CD4-positive, alpha-beta T cell (primary cell): ENCODE data around the gene MRAS. TPM values are rescaled to one million over a fixed set of nuclear protein-coding genes. Genes with fewer than 3 reads are reported as not detected.
A peak's percentile ranks its signal among the peaks of the same experiment; 100 is the strongest.

ENCODE experiments used
- ATAC-seq: fragments of 200-7000 bp; cut with Tn5 transposase; one replicate; pipeline ENCODE4 v1.10.0; 2022; ENCODE audit warnings: mild to moderate bottlenecking; ENCODE audit not compliant: poor library complexity
- CTCF ChIA-PET: fragments of 350-600 bp; sonication (Branson Sonifier 250); formaldehyde crosslinking; loops from one replicate; lab custom pipeline; 2021; ENCODE audit warnings: antibody characterized with exemption, inconsistent platforms; lab: Charles Lee
- POLR2A ChIA-PET: fragments of 350-600 bp; sonication (Branson Sonifier 250); formaldehyde crosslinking; loops from one replicate; lab custom pipeline; 2021; ENCODE audit warnings: antibody characterized with exemption, inconsistent platforms; lab: Charles Lee
- DNase-seq, 14 experiments: peaks; one replicate each; pipeline ENCODE4 v3.0.0-alpha.2; 2013 to 2020; ENCODE audit warnings: mixed read lengths in 2 of 14
- H3K27ac ChIP-seq, 2 donors: one replicate each; pipeline versions ENCODE4 v1.5.1 to v1.7.0; 2013; ENCODE audit warnings: low read length in 2 of 2, low read depth in 1 of 2, mild to moderate bottlenecking in 1 of 2
- H3K27me3 ChIP-seq, 2 experiments: 1 replicate in 1 of 2; 2 replicates in 1 of 2; pipeline versions ENCODE4 v1.6.1 to v1.7.0; 2013; ENCODE audit warnings: low read length in 2 of 2, control low read depth in 1 of 2, mild to moderate bottlenecking in 1 of 2, moderate library complexity in 1 of 2; ENCODE audit not compliant: insufficient read depth in 2 of 2, control insufficient read depth in 1 of 2
- H3K36me3 ChIP-seq: one replicate; pipeline ENCODE4 v1.6.1; 2013; ENCODE audit warnings: low read length, control low read depth; ENCODE audit not compliant: insufficient read depth
- H3K4me1 ChIP-seq: one replicate; pipeline ENCODE4 v1.6.1; 2013; ENCODE audit warnings: low read length, control low read depth; ENCODE audit not compliant: insufficient read depth
- H3K4me3 ChIP-seq: one replicate; pipeline ENCODE4 v1.5.1; 2013; ENCODE audit warnings: mild to moderate bottlenecking, low read length, moderate library complexity
- H3K9me3 ChIP-seq, 2 experiments: 1 replicate in 1 of 2; 2 replicates in 1 of 2; pipeline versions ENCODE4 v1.6.1 to v1.7.0; 2013; ENCODE audit warnings: low read length in 2 of 2, mild to moderate bottlenecking in 2 of 2, control low read depth in 1 of 2, moderate library complexity in 1 of 2; ENCODE audit not compliant: control insufficient read depth in 1 of 2, insufficient read depth in 1 of 2
- H3K27ac Mint-ChIP-seq: one replicate; pipeline ENCODE4 v1.8.0; 2020; ENCODE audit warnings: mixed read lengths
- H3K27me3 Mint-ChIP-seq: one replicate; pipeline ENCODE4 v1.8.0; 2021; ENCODE audit warnings: mixed read lengths
- H3K36me3 Mint-ChIP-seq: one replicate; pipeline ENCODE4 v1.8.0; 2021; ENCODE audit warnings: low read depth, mixed read lengths
- H3K4me1 Mint-ChIP-seq: one replicate; pipeline ENCODE4 v1.8.0; 2021; ENCODE audit warnings: low read depth, mixed read lengths
- H3K4me3 Mint-ChIP-seq: one replicate; pipeline ENCODE4 v1.8.0; 2020; ENCODE audit warnings: mild to moderate bottlenecking, mixed read lengths
- H3K9me3 Mint-ChIP-seq: one replicate; pipeline ENCODE4 v1.8.0; 2020; ENCODE audit warnings: mixed read lengths
- intact Hi-C, 2 experiments: fragments of 100-400 bp; cut with DNase I in 1 of 2; cut with micrococcal nuclease in 1 of 2; formaldehyde crosslinking; loops; one replicate each; pipeline versions ENCODE4 v1.15.1 to v1.9.0; 2023 to 2025; cut with DNase I, micrococcal nuclease
- total RNA-seq, 174 experiments: library from RNA in 2 of 174; stranded (reverse) in 2 of 174; gene quantifications; one replicate each; pipeline ENCODE4 v1.2.3 and lab custom pipeline; 2021 to 2026
- TF ChIP-seq, protein P1 (sequence below): fragments of 200-600 bp; IDR thresholded peaks from one replicate; pipeline ENCODE4 v1.8.0; 2022; ENCODE audit warnings: antibody characterized with exemption, mild to moderate bottlenecking

The MRAS gene
- total RNA-seq, 2 experiments from 2014 or later: 0.45 to 0.47 TPM

DNA sequence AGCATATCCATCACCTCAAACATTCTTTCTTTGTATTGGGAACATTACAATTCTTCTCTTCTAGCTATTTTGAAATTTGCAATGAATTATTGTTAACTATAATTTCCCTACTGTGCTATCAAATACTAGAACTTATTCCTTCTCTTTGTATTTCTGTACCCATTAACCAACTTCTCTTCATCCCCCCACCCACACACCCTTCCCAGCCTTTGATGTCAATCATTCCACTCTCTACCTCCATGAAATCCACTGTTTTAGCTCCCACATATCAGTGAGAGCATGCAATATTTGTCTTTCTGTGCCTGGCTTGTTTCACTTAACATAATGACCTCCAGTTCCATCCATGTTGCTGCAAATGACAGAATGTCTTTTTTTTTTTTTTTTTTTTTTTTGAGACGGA is 30.6 kb downstream of the MRAS start:
- intact Hi-C loops: no loop called here
- Histone ChIP-seq H3K9me3 (no peaks in the 10 kb centered on the region), H3K4me3 (no peak overlapping the region), H3K27ac (no peak overlapping the region), H3K27me3 (peaks cover 0 to under 1% of the 10 kb centered on the region in 2 experiments), H3K36me3 (no peaks in the 10 kb centered on the region), H3K4me1 (no peaks in the 10 kb centered on the region)
- no peak overlapping the region for H3K27ac Mint-ChIP-seq
- peaks cover 5% of the 10 kb centered on the region for H3K27me3 Mint-ChIP-seq
- DNase-seq (no peak), ATAC-seq (no peak)
- no peaks in the 10 kb centered on the region for H3K4me1 Mint-ChIP-seq
- H3K36me3 Mint-ChIP-seq: no peaks in the 10 kb centered on the region
- H3K4me3 Mint-ChIP-seq: no peak overlapping the region
- TF ChIP-seq, protein P1, sequence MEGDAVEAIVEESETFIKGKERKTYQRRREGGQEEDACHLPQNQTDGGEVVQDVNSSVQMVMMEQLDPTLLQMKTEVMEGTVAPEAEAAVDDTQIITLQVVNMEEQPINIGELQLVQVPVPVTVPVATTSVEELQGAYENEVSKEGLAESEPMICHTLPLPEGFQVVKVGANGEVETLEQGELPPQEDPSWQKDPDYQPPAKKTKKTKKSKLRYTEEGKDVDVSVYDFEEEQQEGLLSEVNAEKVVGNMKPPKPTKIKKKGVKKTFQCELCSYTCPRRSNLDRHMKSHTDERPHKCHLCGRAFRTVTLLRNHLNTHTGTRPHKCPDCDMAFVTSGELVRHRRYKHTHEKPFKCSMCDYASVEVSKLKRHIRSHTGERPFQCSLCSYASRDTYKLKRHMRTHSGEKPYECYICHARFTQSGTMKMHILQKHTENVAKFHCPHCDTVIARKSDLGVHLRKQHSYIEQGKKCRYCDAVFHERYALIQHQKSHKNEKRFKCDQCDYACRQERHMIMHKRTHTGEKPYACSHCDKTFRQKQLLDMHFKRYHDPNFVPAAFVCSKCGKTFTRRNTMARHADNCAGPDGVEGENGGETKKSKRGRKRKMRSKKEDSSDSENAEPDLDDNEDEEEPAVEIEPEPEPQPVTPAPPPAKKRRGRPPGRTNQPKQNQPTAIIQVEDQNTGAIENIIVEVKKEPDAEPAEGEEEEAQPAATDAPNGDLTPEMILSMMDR: no peak
- POLR2A ChIA-PET: no interaction called here
- no peaks in the 10 kb centered on the region for H3K9me3 Mint-ChIP-seq
- CTCF ChIA-PET: no interaction called here

DNA sequence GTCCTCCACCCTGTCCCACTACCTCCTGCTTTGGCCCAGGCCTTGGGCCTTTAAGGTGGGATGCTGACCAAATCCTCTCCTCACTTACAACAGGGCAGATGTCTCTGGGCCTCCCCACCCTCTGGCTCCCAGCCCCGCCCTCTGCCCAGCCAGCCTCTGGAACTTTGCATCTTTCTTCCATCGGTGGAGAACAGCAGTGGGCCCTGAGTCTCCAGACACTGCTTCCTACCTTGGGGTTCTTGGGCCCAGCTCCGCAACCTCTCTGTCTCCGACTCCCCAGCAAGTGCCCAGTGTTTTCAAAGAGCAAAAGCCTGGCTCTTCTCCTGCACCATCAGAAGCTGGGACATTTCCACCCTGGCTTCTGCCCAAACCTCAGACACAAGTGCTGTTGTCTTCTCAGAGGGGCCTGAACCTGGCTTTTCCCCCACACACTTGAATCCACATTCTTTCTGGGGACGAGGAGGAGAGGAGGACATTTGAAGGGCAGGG is 33.1 kb downstream of the MRAS start:
- Mint-ChIP-seq H3K27me3 (peaks cover 13% of the 10 kb centered on the region), H3K4me1 (no peaks in the 10 kb centered on the region), H3K36me3 (no peaks in the 10 kb centered on the region), H3K4me3 (no peak overlapping the region), H3K9me3 (no peaks in the 10 kb centered on the region), H3K27ac (no peak overlapping the region)
- Histone ChIP-seq H3K4me3 (no peak overlapping the region), H3K36me3 (no peaks in the 10 kb centered on the region), H3K4me1 (no peaks in the 10 kb centered on the region), H3K27me3 (peaks cover 0 to 4% of the 10 kb centered on the region in 2 experiments), H3K27ac (no peak overlapping the region), H3K9me3 (no peaks in the 10 kb centered on the region)
- intact Hi-C loops: no loop called here
- TF ChIP-seq, protein P1: no peak
- POLR2A ChIA-PET: no interaction called here
- no peak for ATAC-seq
- no peak for DNase-seq
- CTCF ChIA-PET: no interaction called here

DNA sequence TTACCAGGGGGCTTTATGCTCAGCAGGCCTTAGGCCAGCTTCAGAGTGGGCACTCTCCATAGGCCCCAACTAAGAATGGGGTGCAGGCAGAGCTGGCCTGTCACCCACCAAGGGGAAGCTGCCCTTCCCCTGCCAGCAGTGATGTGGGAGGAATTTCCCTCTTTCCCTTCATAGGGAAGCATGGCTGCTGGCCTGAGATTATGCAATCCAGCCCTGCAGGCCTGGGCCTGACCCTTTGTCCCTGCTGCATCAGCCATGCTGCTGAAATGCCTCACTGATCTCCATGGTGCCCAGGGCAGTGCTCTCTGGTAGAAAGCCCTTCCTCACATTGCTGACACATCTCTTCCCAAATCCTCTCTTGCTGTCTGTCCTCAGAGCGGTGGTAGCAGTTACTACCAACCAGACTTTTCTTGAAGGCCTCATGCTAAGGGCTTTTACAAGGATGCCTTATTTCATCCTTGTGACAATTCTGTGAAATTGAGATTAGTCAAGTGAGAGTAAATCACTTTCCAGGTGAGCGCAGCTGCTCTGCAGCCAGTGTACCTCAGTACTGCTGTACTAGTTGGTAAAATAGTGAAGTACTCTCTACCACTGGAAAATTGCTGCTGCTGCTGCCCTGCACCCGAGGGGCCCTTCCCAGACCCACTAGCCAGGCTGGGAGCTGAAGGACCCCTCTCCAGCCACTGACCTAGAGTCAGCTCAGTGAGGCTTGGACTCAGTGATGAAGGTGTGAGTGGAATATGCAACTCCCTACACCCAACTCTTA is 33.8 kb downstream of the MRAS start:
- Mint-ChIP-seq H3K4me1 (no peaks in the 10 kb centered on the region), H3K27ac (no peak overlapping the region), H3K9me3 (no peaks in the 10 kb centered on the region), H3K36me3 (no peaks in the 10 kb centered on the region), H3K4me3 (no peak overlapping the region), H3K27me3 (peaks cover 13% of the 10 kb centered on the region)
- peaks cover 0 to 4% of the 10 kb centered on the region in 2 experiments for H3K27me3 ChIP-seq
- POLR2A ChIA-PET: no interaction called here
- H3K36me3 ChIP-seq: no peaks in the 10 kb centered on the region
- TF ChIP-seq, protein P1: no peak
- DNase-seq (peak in 2 of 14 experiments; percentile 45 to 51), ATAC-seq (no peak)
- CTCF ChIA-PET: no interaction called here
- no peak overlapping the region for H3K27ac ChIP-seq
- H3K4me3 ChIP-seq: no peak overlapping the region
- H3K4me1 ChIP-seq: no peaks in the 10 kb centered on the region
- intact Hi-C loops: no loop called here
- H3K9me3 ChIP-seq: no peaks in the 10 kb centered on the region
